HCT116 (cell line): ENCODE data around the gene SHISA6. TPM values are rescaled to one million over a fixed set of nuclear protein-coding genes. Genes with fewer than 3 reads are reported as not detected.

Experiments used
- ATAC-seq: fragments of 200-7000 bp; cut with Tn5 transposase; 2 replicates; pipeline ENCODE4 v1.9.1; 2020; ENCODE audit warnings: mild to moderate bottlenecking, moderate library complexity
- BruUV-seq: library from RNA; stranded (reverse); fragments of 400-500 nt; replicated peaks from 2 replicates; lab custom pipeline; 2021; lab: Mats Ljungman, UMichigan
- CTCF ChIA-PET: fragments of 300-600 bp; sonication (Branson Sonifier 250); formaldehyde crosslinking; loops from one replicate; lab custom pipeline; 2021; ENCODE audit warnings: antibody characterized with exemption; lab: Charles Lee
- POLR2A ChIA-PET: fragments of 300-600, 350-600 bp; sonication (Branson Sonifier 250); formaldehyde crosslinking; loops from one replicate; lab custom pipeline; 2021; ENCODE audit warnings: antibody characterized with exemption; lab: Charles Lee
- RAD21 ChIA-PET, 2 experiments: fragments of 300-600 bp; sonication (Branson Sonifier 250); formaldehyde crosslinking; loops; one replicate each; lab custom pipeline; 2023; ENCODE audit warnings: low total read pairs in 2 of 2; ENCODE audit not compliant: uncharacterized antibody in 2 of 2, unreplicated experiment in 2 of 2, low non-redundant PET in 1 of 2; lab: Charles Lee
- DNase-seq: peaks from one replicate; pipeline ENCODE4 v3.0.0-alpha.2; 2010; ENCODE audit warnings: low read depth, low spot score
- H2AFZ ChIP-seq: fragments of 200-600 bp; shearing (Covaris generic), sonication (generic); 2 replicates; pipeline ENCODE4 v1.6.1; 2017; ENCODE audit warnings: low read depth, mixed run types, mixed read lengths, antibody characterized with exemption, low read length; ENCODE audit not compliant: poor library complexity, severe bottlenecking
- H3K27ac ChIP-seq: 2 replicates; pipeline ENCODE4 v1.5.1; 2012; ENCODE audit warnings: low read depth, low read length
- H3K27me3 ChIP-seq: fragments of 200-600 bp; sonication (generic); 2 replicates; pipeline ENCODE4 v1.6.1; 2016; ENCODE audit warnings: mixed run types, low read length, mixed read lengths; ENCODE audit not compliant: insufficient read depth
- H3K36me3 ChIP-seq, 2 experiments: fragments of 200-500 bp in 1 of 2; fragments of 200-600 bp in 1 of 2; sonication (Bioruptor generic) in 1 of 2; sonication (generic) in 1 of 2; 2 replicates each; pipeline versions ENCODE4 v1.5.1 to v1.6.1; 2014 to 2016; ENCODE audit warnings: low read length in 2 of 2, inconsistent platforms in 1 of 2, mixed read lengths in 1 of 2, mixed run types in 1 of 2; ENCODE audit not compliant: insufficient read depth in 2 of 2, control insufficient read depth in 1 of 2
- H3K4me1 ChIP-seq, 2 experiments: fragments of 200-600 bp in 1 of 2; sonication (generic) in 1 of 2; 2 replicates each; pipeline versions ENCODE4 v1.5.1 to v1.6.1; 2012 to 2017; ENCODE audit warnings: low read length in 2 of 2, inconsistent platforms in 1 of 2, mild to moderate bottlenecking in 1 of 2, mixed read lengths in 1 of 2, mixed run types in 1 of 2, moderate library complexity in 1 of 2; ENCODE audit not compliant: insufficient read depth in 2 of 2, control insufficient read depth in 1 of 2
- H3K4me2 ChIP-seq: fragments of 200-600 bp; sonication (generic); 2 replicates; pipeline ENCODE4 v1.6.1; 2017; ENCODE audit warnings: mixed run types, low read length, mixed read lengths
- H3K4me3 ChIP-seq, 2 experiments: fragments of 200-600 bp in 1 of 2; sonication (generic) in 1 of 2; replicated peaks in 1 of 2; 2 replicates each; pipeline ENCODE4 v1.5.1; 2011 to 2016; ENCODE audit warnings: low read length in 2 of 2, control low read depth in 1 of 2, low read depth in 1 of 2, mild to moderate bottlenecking in 1 of 2, mixed read lengths in 1 of 2, mixed run types in 1 of 2
- H3K79me2 ChIP-seq: fragments of 200-600 bp; sonication (generic); 2 replicates; pipeline ENCODE4 v1.6.1; 2017; ENCODE audit warnings: mild to moderate bottlenecking, mixed run types, low read length, moderate library complexity, mixed read lengths; ENCODE audit not compliant: insufficient read depth
- H3K9ac ChIP-seq: fragments of 200-600 bp; sonication (generic); 2 replicates; pipeline ENCODE4 v1.6.1; 2016; ENCODE audit warnings: low read length, mixed read lengths
- H3K9me2 ChIP-seq: fragments of 200-600 bp; sonication (generic), shearing (Covaris generic); 2 replicates; pipeline ENCODE4 v1.6.1; 2017; ENCODE audit warnings: mixed run types, mild to moderate bottlenecking, moderate library complexity; ENCODE audit not compliant: insufficient read depth
- H3K9me3 ChIP-seq, 2 experiments: fragments of 200-500 bp in 1 of 2; fragments of 200-600 bp in 1 of 2; sonication (Bioruptor generic) in 1 of 2; sonication (generic) in 1 of 2; 2 replicates each; pipeline ENCODE4 v1.6.1; 2014 to 2017; ENCODE audit warnings: low read length in 2 of 2, mixed read lengths in 2 of 2, inconsistent platforms in 1 of 2, low read depth in 1 of 2, mild to moderate bottlenecking in 1 of 2, mixed run types in 1 of 2, moderate library complexity in 1 of 2; ENCODE audit not compliant: control insufficient read depth in 1 of 2, insufficient read depth in 1 of 2
- H4K20me1 ChIP-seq: fragments of 200-600 bp; sonication (generic), shearing (Covaris generic); 2 replicates; pipeline ENCODE4 v1.6.1; 2017; ENCODE audit warnings: mixed run types, mild to moderate bottlenecking, moderate library complexity; ENCODE audit not compliant: insufficient read depth
- ATF3 ChIP-seq: IDR thresholded peaks from 2 replicates; pipeline ENCODE4 v1.6.1; 2012
- CBX3 ChIP-seq: IDR thresholded peaks from 2 replicates; pipeline ENCODE4 v1.6.1; 2012; ENCODE audit warnings: low read depth
- EGR1 ChIP-seq: IDR thresholded peaks from 2 replicates; pipeline ENCODE4 v1.6.1; 2012; ENCODE audit warnings: low read depth
- ELF1 ChIP-seq: IDR thresholded peaks from 2 replicates; pipeline ENCODE4 v1.6.1; 2012; ENCODE audit warnings: low read depth, borderline replicate concordance
- EZH2phosphoT487 ChIP-seq: fragments of 200-600 bp; IDR thresholded peaks from 2 replicates; pipeline ENCODE4 v1.6.1; 2018; ENCODE audit warnings: antibody characterized with exemption, borderline replicate concordance
- JUND ChIP-seq: IDR thresholded peaks from 2 replicates; pipeline ENCODE4 v1.6.1; 2012
- POLR2A ChIP-seq: IDR thresholded peaks from 2 replicates; pipeline ENCODE4 v1.7.0; 2011; ENCODE audit warnings: borderline replicate concordance; ENCODE audit not compliant: insufficient read depth, insufficient read length; ENCODE audit errors: extremely low read depth
- POLR2AphosphoS5 ChIP-seq: IDR thresholded peaks from 2 replicates; pipeline ENCODE4 v1.6.1; 2011; ENCODE audit warnings: mild to moderate bottlenecking, low read depth, low read length, moderate library complexity
- RAD21 ChIP-seq: IDR thresholded peaks from 2 replicates; pipeline ENCODE4 v1.6.1; 2012; ENCODE audit warnings: low read depth, mild to moderate bottlenecking
- SIN3A ChIP-seq: IDR thresholded peaks from 2 replicates; pipeline ENCODE4 v1.6.1; 2012; ENCODE audit warnings: low read depth
- SP1 ChIP-seq: IDR thresholded peaks from 2 replicates; pipeline ENCODE4 v1.6.1; 2012; ENCODE audit warnings: low read depth
- SRF ChIP-seq: IDR thresholded peaks from 2 replicates; pipeline ENCODE4 v1.6.1; 2012; ENCODE audit warnings: low read depth
- TCF7L2 ChIP-seq: IDR thresholded peaks from 2 replicates; pipeline ENCODE4 v1.7.0; 2011; ENCODE audit warnings: borderline replicate concordance, inconsistent platforms; ENCODE audit not compliant: insufficient read depth, insufficient read length; ENCODE audit errors: extremely low read depth
- YY1 ChIP-seq: IDR thresholded peaks from 2 replicates; pipeline ENCODE4 v1.6.1; 2011; ENCODE audit warnings: low read length, low read depth, moderate library complexity, mild to moderate bottlenecking; ENCODE audit not compliant: insufficient replicate concordance; ENCODE audit errors: extremely low read depth
- ZBTB33 ChIP-seq: IDR thresholded peaks from 2 replicates; pipeline ENCODE4 v1.6.1; 2011; ENCODE audit warnings: mild to moderate bottlenecking, low read length, moderate library complexity; ENCODE audit not compliant: insufficient replicate concordance; ENCODE audit errors: extremely low read depth
- ZNF274 ChIP-seq: fragments of 200-500 bp; sonication (Bioruptor generic); IDR thresholded peaks from 2 replicates; pipeline ENCODE4 v1.6.1; 2014; ENCODE audit warnings: mild to moderate bottlenecking, low read depth, low read length, inconsistent platforms
- intact Hi-C: fragments of 100-400 bp; cut with micrococcal nuclease; formaldehyde crosslinking; loops from 2 replicates; pipeline ENCODE4 v1.10.0; 2022
- total RNA-seq: library from RNA; stranded (reverse); gene quantifications from one replicate; pipeline ENCODE4 v1.2.1, GENCODE V29; 2021; ENCODE audit not compliant: unreplicated experiment

Gene SHISA6
- total RNA-seq, 1 experiment from 2014 or later = not detected

GRCh38 chr17:11330006-11330405 is 89.0 kb downstream of the SHISA6 start:
- H3K4me1 ChIP-seq = no peaks in the 10 kb centered on the region
- no peaks in the 10 kb centered on the region for H3K27me3 ChIP-seq
- intact Hi-C loops = no loop called here
- ChIA-PET RAD21 (no interaction called here), CTCF (no interaction called here), POLR2A (no interaction called here)
- BruUV-seq = no TSS peak
- no peak overlapping the region for H3K4me3 ChIP-seq
- H3K4me2 ChIP-seq = no peak overlapping the region
- no peak overlapping the region for H2AFZ ChIP-seq
- H3K9ac ChIP-seq = no peak overlapping the region
- H3K79me2 ChIP-seq = no peaks in the 10 kb centered on the region
- no peak for ATAC-seq
- peaks cover 0 to 39% of the 10 kb centered on the region in 2 experiments; a peak in 2 of 4 replicates for H3K9me3 ChIP-seq
- no peak for TF ChIP-seq POLR2A
- TF ChIP-seq ELF1 = no peak
- TF ChIP-seq SP1 = no peak
- TF ChIP-seq SRF = no peak
- no peak for TF ChIP-seq RAD21
- no peak for TF ChIP-seq SIN3A
- no peak for TF ChIP-seq ZBTB33
- no peak for TF ChIP-seq POLR2AphosphoS5
- TF ChIP-seq ZNF274 = no peak
- no peaks in the 10 kb centered on the region for H3K36me3 ChIP-seq
- no peak overlapping the region for H3K27ac ChIP-seq
- H4K20me1 ChIP-seq = no peaks in the 10 kb centered on the region
- DNase-seq = no peak
- H3K9me2 ChIP-seq = no peaks in the 10 kb centered on the region

- no peak for TF ChIP-seq EGR1
- no peak for TF ChIP-seq POLR2AphosphoS5
- no peak for TF ChIP-seq ATF3
- no peak for TF ChIP-seq CBX3
- no peak for TF ChIP-seq YY1
- TF ChIP-seq EZH2phosphoT487 = no peak
- TF ChIP-seq JUND = no peak
- TF ChIP-seq ELF1 = no peak
- TF ChIP-seq TCF7L2 = no peak
- DNase-seq = no peak
- Histone ChIP-seq H4K20me1 (no peaks in the 10 kb centered on the region), H3K9me3 (peaks cover 0 to 42% of the 10 kb centered on the region in 2 experiments; a peak in 2 of 4 replicates), H3K9me2 (no peaks in the 10 kb centered on the region), H3K79me2 (no peaks in the 10 kb centered on the region), H2AFZ (no peak overlapping the region), H3K4me2 (no peak overlapping the region), H3K36me3 (no peaks in the 10 kb centered on the region), H3K27me3 (no peaks in the 10 kb centered on the region), H3K9ac (no peak overlapping the region), H3K4me3 (no peak overlapping the region), H3K4me1 (no peaks in the 10 kb centered on the region), H3K27ac (no peak overlapping the region)
- POLR2A ChIA-PET = no interaction called here
- intact Hi-C loops = no loop called here
- BruUV-seq = no TSS peak
- ATAC-seq = no peak
- CTCF ChIA-PET = no interaction called here
- RAD21 ChIA-PET = no interaction called here
Measured at GRCh38 chr17:11330826-11331225, 89.8 kb downstream of the SHISA6 start.
